Choroid plexus epithelial cell (primary cell): ENCODE results near the gene C12orf57.

ENCODE experiments used
- DNase-seq: peaks from one replicate; pipeline ENCODE4 v3.0.0-alpha.2; 2010; ENCODE audit warnings: low read depth
- H3K4me3 ChIP-seq: 2 replicates; pipeline ENCODE4 v1.5.1; 2011; ENCODE audit warnings: low read depth, mild to moderate bottlenecking, control low read depth, low read length, moderate library complexity
- TF ChIP-seq, protein P1 (sequence below): conservative IDR thresholded peaks from 2 replicates; pipeline ENCODE4 v1.5.1; 2011; ENCODE audit warnings: low read depth, mild to moderate bottlenecking, control low read depth, inconsistent platforms, low read length, moderate library complexity

Gene C12orf57, protein sequence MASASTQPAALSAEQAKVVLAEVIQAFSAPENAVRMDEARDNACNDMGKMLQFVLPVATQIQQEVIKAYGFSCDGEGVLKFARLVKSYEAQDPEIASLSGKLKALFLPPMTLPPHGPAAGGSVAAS

DNA sequence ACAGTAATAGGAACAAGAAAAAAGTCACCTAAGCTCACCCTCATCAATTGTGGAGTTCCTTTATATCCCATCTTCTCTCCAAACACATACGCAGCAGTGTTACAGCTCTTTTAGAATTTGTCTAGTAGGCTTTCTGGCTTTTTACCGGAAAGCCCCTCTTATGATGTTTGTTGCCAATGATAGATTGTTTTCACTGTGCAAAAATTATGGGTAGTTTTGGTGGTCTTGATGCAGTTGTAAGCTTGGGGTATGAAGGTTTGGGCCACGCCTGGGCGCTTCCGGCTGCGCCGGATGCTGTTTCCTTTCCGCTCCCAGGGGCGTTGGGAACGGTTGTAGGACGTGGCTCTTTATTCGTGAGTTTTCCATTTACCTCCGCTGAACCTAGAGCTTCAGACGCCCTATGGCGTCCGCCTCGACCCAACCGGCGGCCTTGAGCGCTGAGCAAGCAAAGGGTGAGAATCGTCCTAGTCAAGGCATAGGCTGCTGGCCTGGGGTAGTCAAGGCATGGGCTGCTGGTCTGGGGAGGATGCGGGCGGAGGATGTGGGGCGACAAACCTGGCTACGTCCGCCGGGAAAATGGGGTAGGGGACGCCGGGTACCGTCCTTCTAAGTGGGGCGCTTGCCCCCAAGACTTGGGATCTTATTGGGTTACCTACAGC, at the start of gene C12orf57, which contains the start of gene RNU7-1:
TSS of gene C12orf57 (plus strand) at position 301 of the 659 bp plus-strand sequence. CDS start at position 401, 100 bp downstream.
TSS of gene RNU7-1 (plus strand) at position 95 of the 659 bp plus-strand sequence.
- DNase-seq = peak; percentile 89
- peak within 1 kb of the TSS; percentile 86 for H3K4me3 ChIP-seq
- TF ChIP-seq, protein P1, sequence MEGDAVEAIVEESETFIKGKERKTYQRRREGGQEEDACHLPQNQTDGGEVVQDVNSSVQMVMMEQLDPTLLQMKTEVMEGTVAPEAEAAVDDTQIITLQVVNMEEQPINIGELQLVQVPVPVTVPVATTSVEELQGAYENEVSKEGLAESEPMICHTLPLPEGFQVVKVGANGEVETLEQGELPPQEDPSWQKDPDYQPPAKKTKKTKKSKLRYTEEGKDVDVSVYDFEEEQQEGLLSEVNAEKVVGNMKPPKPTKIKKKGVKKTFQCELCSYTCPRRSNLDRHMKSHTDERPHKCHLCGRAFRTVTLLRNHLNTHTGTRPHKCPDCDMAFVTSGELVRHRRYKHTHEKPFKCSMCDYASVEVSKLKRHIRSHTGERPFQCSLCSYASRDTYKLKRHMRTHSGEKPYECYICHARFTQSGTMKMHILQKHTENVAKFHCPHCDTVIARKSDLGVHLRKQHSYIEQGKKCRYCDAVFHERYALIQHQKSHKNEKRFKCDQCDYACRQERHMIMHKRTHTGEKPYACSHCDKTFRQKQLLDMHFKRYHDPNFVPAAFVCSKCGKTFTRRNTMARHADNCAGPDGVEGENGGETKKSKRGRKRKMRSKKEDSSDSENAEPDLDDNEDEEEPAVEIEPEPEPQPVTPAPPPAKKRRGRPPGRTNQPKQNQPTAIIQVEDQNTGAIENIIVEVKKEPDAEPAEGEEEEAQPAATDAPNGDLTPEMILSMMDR = no peak

DNA sequence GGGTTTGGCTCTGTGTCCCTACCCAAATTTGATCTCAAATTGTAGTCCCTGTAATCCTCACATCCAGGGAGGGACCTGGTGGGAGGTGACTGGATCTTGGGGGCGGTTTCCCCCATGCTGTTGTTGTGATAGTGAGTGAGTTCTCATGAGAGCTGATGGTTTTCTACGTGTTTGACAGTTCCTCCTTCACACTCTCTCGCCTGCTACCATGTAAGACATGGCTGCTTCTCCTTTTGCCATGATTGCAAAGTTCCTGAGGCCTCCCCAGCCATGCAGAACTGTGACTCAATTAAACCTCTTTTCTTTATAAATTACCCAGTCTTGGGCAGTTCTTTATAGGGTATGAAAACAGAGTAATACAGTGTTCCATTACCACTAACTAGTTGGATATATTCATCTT, 49.5 kb upstream of the C12orf57 start:
- no peak overlapping the region for H3K4me3 ChIP-seq
- TF ChIP-seq, protein P1 = no peak
- DNase-seq = no peak

DNA sequence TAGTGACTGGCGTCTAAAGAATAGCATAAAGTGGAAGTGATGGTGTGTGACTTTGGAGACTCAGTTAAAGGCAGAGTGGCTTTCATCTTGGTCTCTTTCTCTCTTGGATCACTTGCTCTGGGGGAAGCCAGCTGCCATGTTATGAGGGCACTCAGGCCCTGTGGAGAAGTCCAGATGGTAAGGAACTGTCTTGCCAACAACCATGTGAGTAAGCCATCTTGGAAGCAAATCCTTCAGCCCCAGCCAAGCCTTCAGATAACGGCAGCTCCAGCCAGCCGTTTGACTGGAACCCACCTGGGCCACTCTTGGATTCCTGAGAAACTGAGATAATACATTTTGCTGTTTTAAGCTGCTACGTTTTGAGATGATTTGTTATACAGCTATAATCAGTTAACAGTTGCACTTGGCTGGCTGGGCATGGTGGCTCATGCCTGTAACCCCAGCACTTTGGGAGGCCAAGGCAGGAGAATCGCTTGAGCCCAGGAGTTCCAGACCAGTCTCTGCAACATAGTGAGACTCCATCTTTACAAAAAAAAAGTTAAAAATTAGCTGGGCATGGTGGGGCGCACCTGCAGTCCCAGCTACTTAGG, 46.9 kb upstream of the C12orf57 start:
- no peak overlapping the region for H3K4me3 ChIP-seq
- DNase-seq = no peak
- TF ChIP-seq, protein P1 = no peak

DNA sequence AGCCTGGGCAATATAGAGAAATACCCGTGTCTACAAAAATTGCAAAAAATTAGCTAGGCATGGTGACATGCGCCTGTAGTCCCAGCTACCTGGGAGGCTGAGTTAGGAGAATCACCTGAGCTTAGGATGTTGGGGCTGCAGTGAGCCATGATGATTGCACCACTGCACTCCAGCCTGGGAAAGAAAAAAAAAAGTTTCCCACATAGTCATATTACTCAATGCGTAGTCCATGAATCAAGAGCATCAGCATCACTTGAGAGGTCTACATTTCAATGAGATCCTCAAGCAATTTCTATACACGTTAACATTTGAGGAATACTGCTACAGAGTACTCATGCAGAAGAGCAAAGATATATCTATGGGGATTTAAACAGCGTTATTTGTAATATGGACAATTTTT, 44.4 kb upstream of the C12orf57 start:
- no peak for DNase-seq
- TF ChIP-seq, protein P1 = no peak
- H3K4me3 ChIP-seq = no peak overlapping the region

DNA sequence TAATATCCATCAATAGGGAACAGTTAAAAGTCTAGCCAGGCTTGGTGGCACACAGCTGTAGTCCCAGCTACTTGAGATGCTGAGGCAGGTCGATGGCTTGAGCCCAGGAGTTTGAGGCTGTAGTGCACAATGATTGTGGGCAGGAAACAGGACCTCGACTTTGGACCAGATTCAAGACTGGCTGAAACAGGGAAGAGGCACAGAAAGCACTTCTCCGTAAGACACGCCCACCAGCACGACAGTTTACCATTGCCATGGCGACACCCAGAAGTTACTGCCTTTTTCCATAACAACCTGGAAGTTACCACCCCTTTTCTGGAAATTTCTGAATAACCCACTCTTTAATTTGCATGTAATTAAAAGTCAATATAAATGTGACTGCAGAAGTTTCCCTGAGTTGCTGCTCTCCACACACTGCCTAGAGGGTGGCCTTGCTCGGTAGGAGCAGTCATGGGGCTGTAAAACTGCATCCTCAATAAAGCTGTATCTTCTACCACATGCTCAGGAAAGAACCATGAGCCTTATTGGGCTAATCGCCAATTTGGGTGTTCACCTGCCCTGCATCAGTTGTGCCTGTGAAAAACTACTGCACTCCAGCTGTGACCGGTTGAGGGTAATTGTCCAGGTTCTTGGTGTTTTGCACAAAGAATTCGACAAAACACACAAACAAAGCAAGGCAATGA, 43.8 kb upstream of the C12orf57 start:
- no peak overlapping the region for H3K4me3 ChIP-seq
- DNase-seq = peak; percentile 48
- TF ChIP-seq, protein P1 = no peak

DNA sequence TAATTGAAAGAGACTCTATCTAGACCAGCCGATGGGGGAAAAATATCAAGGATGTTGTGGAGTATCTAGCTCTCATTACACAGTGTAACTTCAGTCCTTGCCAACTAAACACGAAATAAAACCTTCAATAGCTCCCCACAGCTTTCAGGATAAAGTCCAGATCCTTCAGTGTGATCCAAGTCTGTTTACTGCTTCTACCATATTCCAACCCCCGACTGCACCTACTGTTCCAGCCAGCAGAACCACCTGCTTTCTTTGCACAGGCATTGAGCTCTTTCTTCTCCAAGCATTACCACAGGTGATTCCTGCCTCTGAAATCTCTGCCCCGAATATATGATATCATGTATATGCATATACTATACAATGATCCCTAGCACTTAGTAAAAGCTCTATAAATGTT, 41.4 kb upstream of the C12orf57 start:
- TF ChIP-seq, protein P1 = no peak
- no peak overlapping the region for H3K4me3 ChIP-seq
- DNase-seq = no peak
